Karpas-422 (cell line): ENCODE data around the gene MAMSTR. TPM values are rescaled to one million over a fixed set of nuclear protein-coding genes. Genes with fewer than 3 reads are reported as not detected.

ENCODE experiments used
- DNase-seq: peaks from one replicate; pipeline ENCODE4 v3.0.0-alpha.2; 2015
- H2AFZ ChIP-seq: fragments of 200-600 bp; sonication (generic); 2 replicates; pipeline ENCODE4 v1.6.1; 2014; ENCODE audit warnings: antibody characterized with exemption, low read length, mixed read lengths
- H3K27ac ChIP-seq: fragments of 200-600 bp; sonication (generic); 2 replicates; pipeline ENCODE4 v1.5.1; 2014; ENCODE audit warnings: mild to moderate bottlenecking, low read length, moderate library complexity
- H3K27me3 ChIP-seq: fragments of 200-600 bp; sonication (generic); 2 replicates; pipeline ENCODE4 v1.6.1; 2014; ENCODE audit warnings: low read length, mixed read lengths
- H3K36me3 ChIP-seq: fragments of 200-600 bp; sonication (generic); 2 replicates; pipeline ENCODE4 v1.6.1; 2014; ENCODE audit warnings: low read length, mixed read lengths; ENCODE audit not compliant: insufficient read depth
- H3K4me1 ChIP-seq: fragments of 200-600 bp; sonication (generic); 2 replicates; pipeline ENCODE4 v1.6.1; 2014; ENCODE audit warnings: mild to moderate bottlenecking, low read length, mixed read lengths
- H3K4me2 ChIP-seq: fragments of 200-600 bp; sonication (generic); 2 replicates; pipeline ENCODE4 v1.6.1; 2014; ENCODE audit warnings: low read length, low read depth, mild to moderate bottlenecking; ENCODE audit not compliant: poor library complexity, severe bottlenecking
- H3K4me3 ChIP-seq: fragments of 200-600 bp; sonication (generic); 2 replicates; pipeline ENCODE4 v1.5.1; 2014; ENCODE audit warnings: mild to moderate bottlenecking, antibody characterized with exemption, low read length, mixed read lengths
- H3K79me2 ChIP-seq: fragments of 200-600 bp; sonication (generic); 2 replicates; pipeline ENCODE4 v1.6.1; 2014; ENCODE audit warnings: mild to moderate bottlenecking, low read length, mixed read lengths
- H3K9ac ChIP-seq: fragments of 200-600 bp; sonication (generic); 2 replicates; pipeline ENCODE4 v1.6.0; 2014; ENCODE audit warnings: low read length
- H3K9me2 ChIP-seq: fragments of 200-600 bp; sonication (generic), shearing (Covaris generic); replicated peaks from 2 replicates; pipeline ENCODE4 v1.6.0; 2014; ENCODE audit warnings: mild to moderate bottlenecking, low read length, moderate library complexity; ENCODE audit not compliant: insufficient read depth
- H3K9me3 ChIP-seq: fragments of 300-700, 200-600 bp; sonication (generic); 2 replicates; pipeline ENCODE4 v1.6.1; 2014; ENCODE audit warnings: low read length, mixed read lengths
- H4K20me1 ChIP-seq: fragments of 200-600 bp; sonication (generic); 2 replicates; pipeline ENCODE4 v1.6.1; 2014; ENCODE audit warnings: mild to moderate bottlenecking, antibody characterized with exemption, low read length, low read depth; ENCODE audit not compliant: insufficient read depth
- total RNA-seq: library from RNA; depleted of rRNA; stranded (reverse); fragments of >200 nt; shearing (Covaris generic); gene quantifications from 2 replicates; pipeline ENCODE4 v1.2.3, GENCODE V29; 2014; ENCODE audit warnings: low replicate concordance

Gene MAMSTR
- total RNA-seq, 1 experiment from 2014 or later, result 0.78 TPM

- H3K9ac ChIP-seq, result no peak overlapping the region
- H3K27me3 ChIP-seq, result no peaks in the 10 kb centered on the region
- no peaks in the 10 kb centered on the region for H3K79me2 ChIP-seq
- no peak for DNase-seq
- H3K4me3 ChIP-seq, result no peak overlapping the region
- H3K4me2 ChIP-seq, result no peak overlapping the region
- H3K9me3 ChIP-seq, result no peaks in the 10 kb centered on the region; the same call in 1 of the 2 replicates
- no peaks in the 10 kb centered on the region for H3K9me2 ChIP-seq
- H4K20me1 ChIP-seq, result no peaks in the 10 kb centered on the region
- H3K36me3 ChIP-seq, result no peaks in the 10 kb centered on the region
- H3K27ac ChIP-seq, result no peak overlapping the region
- H2AFZ ChIP-seq, result no peak overlapping the region
- H3K4me1 ChIP-seq, result no peaks in the 10 kb centered on the region
These were observed 48.7 kb downstream of the MAMSTR start for GRCh38 chr19:48670699-48671445.

DNA sequence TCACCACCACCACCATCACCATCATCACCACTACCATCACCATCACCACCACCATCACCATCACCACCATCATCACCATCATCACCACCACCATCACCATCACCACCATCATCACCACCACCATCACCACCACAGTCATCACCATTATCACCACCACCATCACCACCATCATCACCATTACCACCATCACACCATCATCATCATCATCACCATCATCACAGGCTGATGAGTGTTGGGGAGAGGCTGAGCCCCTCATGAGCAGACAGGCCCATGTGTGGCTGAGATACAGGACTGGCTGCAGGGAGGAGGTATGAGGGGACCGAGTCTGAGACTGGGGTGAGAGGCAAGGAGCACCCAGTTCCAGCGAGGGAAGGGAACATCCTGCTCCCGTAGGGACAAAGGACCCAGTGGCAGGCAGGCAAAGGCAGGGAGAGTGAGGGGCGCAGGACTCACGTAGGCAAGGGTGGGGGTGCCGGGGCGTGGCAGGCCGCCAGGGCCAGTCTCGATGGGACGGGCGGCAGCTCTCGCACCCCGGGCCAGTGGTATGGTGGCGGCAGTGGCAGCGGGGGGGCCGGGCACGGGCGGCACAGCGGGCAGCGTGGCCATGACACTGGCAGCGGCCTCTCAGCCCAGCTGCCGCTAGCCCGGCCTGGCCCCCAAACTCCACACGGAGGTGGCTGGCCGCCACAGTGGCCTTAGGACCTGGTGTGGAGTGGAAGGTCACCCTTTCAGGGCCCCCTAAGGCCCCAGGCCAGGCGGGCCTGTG, 49.4 kb downstream of the MAMSTR start:
- DNase-seq, result no peak
- Histone ChIP-seq H2AFZ (no peak overlapping the region), H3K9me2 (no peaks in the 10 kb centered on the region), H3K27me3 (no peaks in the 10 kb centered on the region), H3K27ac (no peak overlapping the region), H3K79me2 (no peaks in the 10 kb centered on the region), H3K4me2 (no peak overlapping the region), H3K9me3 (no peaks in the 10 kb centered on the region; the same call in 1 of the 2 replicates), H3K36me3 (no peaks in the 10 kb centered on the region), H3K9ac (no peak overlapping the region), H3K4me1 (no peaks in the 10 kb centered on the region), H4K20me1 (no peaks in the 10 kb centered on the region), H3K4me3 (no peak overlapping the region)

GRCh38 chr19:48668761-48669160, 50.8 kb downstream of the MAMSTR start:
- H3K9ac ChIP-seq, result no peak overlapping the region

GRCh38 chr19:48668332-48668731, 51.2 kb downstream of the MAMSTR start:
- DNase-seq, result no peak
- Histone ChIP-seq H3K9ac (no peak overlapping the region), H3K27me3 (no peaks in the 10 kb centered on the region), H3K36me3 (no peaks in the 10 kb centered on the region), H2AFZ (no peak overlapping the region), H3K27ac (no peak overlapping the region), H3K9me3 (no peaks in the 10 kb centered on the region; the same call in 1 of the 2 replicates), H4K20me1 (no peaks in the 10 kb centered on the region), H3K79me2 (no peaks in the 10 kb centered on the region), H3K4me2 (no peak overlapping the region), H3K4me3 (no peak overlapping the region), H3K9me2 (no peaks in the 10 kb centered on the region), H3K4me1 (no peaks in the 10 kb centered on the region)

More at GRCh38 chr19:48668761-48669160, 50.8 kb downstream of the MAMSTR start:
- H3K4me2 ChIP-seq, result no peak overlapping the region
- no peaks in the 10 kb centered on the region for H3K79me2 ChIP-seq
- H4K20me1 ChIP-seq, result no peaks in the 10 kb centered on the region
- no peak overlapping the region for H3K4me3 ChIP-seq
- no peaks in the 10 kb centered on the region for H3K4me1 ChIP-seq
- no peaks in the 10 kb centered on the region for H3K9me2 ChIP-seq
- H3K27me3 ChIP-seq, result no peaks in the 10 kb centered on the region
- H3K27ac ChIP-seq, result no peak overlapping the region
- no peaks in the 10 kb centered on the region for H3K36me3 ChIP-seq
- no peak for DNase-seq
- H2AFZ ChIP-seq, result no peak overlapping the region
- no peaks in the 10 kb centered on the region; the same call in 1 of the 2 replicates for H3K9me3 ChIP-seq

GRCh38 chr19:48665786-48666185, 53.7 kb downstream of the MAMSTR start:
- Histone ChIP-seq H3K4me2 (no peak overlapping the region), H3K27me3 (no peaks in the 10 kb centered on the region), H3K9me2 (no peaks in the 10 kb centered on the region), H3K79me2 (no peaks in the 10 kb centered on the region), H3K36me3 (no peaks in the 10 kb centered on the region), H4K20me1 (no peaks in the 10 kb centered on the region), H3K9ac (no peak overlapping the region), H3K9me3 (no peaks in the 10 kb centered on the region; the same call in 1 of the 2 replicates), H3K4me1 (peaks cover 3% of the 10 kb centered on the region), H3K27ac (no peak overlapping the region), H2AFZ (no peak overlapping the region), H3K4me3 (no peak overlapping the region)
- DNase-seq, result no peak

GRCh38 chr19:48664476-48664875, 55.0 kb downstream of the MAMSTR start:
- H3K9me2 ChIP-seq, result no peaks in the 10 kb centered on the region
- no peak overlapping the region for H3K27ac ChIP-seq
- H3K4me2 ChIP-seq, result no peak overlapping the region
- H3K9ac ChIP-seq, result no peak overlapping the region
- no peaks in the 10 kb centered on the region for H4K20me1 ChIP-seq
- H2AFZ ChIP-seq, result no peak overlapping the region
- peaks cover 5% of the 10 kb centered on the region for H3K4me1 ChIP-seq
- no peaks in the 10 kb centered on the region for H3K36me3 ChIP-seq
- no peak for DNase-seq
- no peaks in the 10 kb centered on the region for H3K79me2 ChIP-seq
- H3K27me3 ChIP-seq, result no peaks in the 10 kb centered on the region
- H3K9me3 ChIP-seq, result no peaks in the 10 kb centered on the region; the same call in 1 of the 2 replicates
- H3K4me3 ChIP-seq, result no peak overlapping the region

DNA sequence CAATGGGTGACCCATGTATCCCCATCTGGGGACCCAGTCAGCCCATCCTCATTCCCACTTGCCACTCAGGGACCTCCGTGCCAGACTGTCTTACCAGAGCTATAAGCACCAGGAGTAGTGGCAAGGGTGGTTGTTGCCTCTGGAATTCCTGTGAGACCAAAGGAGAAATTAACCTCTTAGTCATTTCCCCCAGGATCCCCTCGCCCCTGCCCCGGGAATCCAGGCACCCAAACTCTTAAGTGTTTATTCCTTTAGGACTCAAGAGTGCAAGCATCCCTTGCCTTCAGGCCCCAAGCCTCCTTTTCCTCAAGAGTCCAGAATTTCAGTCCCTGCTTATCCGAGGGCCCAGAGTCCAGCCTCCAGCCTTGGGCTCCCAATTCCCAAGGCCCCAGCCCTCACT, 55.9 kb downstream of the MAMSTR start:
- Histone ChIP-seq H3K27me3 (no peaks in the 10 kb centered on the region), H3K4me2 (no peak overlapping the region), H2AFZ (no peak overlapping the region), H3K27ac (no peak overlapping the region), H3K4me3 (no peak overlapping the region), H3K4me1 (peaks cover 5% of the 10 kb centered on the region), H3K9me2 (no peaks in the 10 kb centered on the region), H3K9ac (no peak overlapping the region), H3K9me3 (no peaks in the 10 kb centered on the region), H3K36me3 (no peaks in the 10 kb centered on the region), H3K79me2 (no peaks in the 10 kb centered on the region), H4K20me1 (no peaks in the 10 kb centered on the region)
- DNase-seq, result no peak
